ENCODE results near the gene C19orf25.
A peak's percentile ranks its signal among the peaks of the same experiment; 100 is the strongest.
"Not testable (repeated sequence)": the region's sequence is repeated elsewhere in the genome, so short reads cannot be mapped to it uniquely, and the experiment has no call there.

The C19orf25 gene

GRCh38 chr19:1512671-1513498, 33.9 kb upstream of the C19orf25 start, which contains the start of gene ADAMTSL5:
Gene ADAMTSL5 (minus strand): TSS chr19:1513019. CDS start chr19:1510943, 2,076 bp downstream.
- FAIRE-seq (peak; percentile 83), DNase-seq (ENCODE audit: insufficient read length, low spot score) (peak; percentile 74)

- no peak for DNase-seq (ENCODE audit: insufficient read length, low spot score)
- FAIRE-seq, result no peak
Measured at GRCh38 chr19:1511318-1512317, 32.6 kb upstream of the C19orf25 start.

GRCh38 chr19:1510807-1511206, 31.8 kb upstream of the C19orf25 start:
- FAIRE-seq, result no peak
- no peak for DNase-seq (ENCODE audit: insufficient read length, low spot score)

GRCh38 chr19:1510442-1510806, 31.4 kb upstream of the C19orf25 start:
- no peak for DNase-seq (ENCODE audit: insufficient read length, low spot score)
- no peak for FAIRE-seq

- DNase-seq (ENCODE audit: insufficient read length, low spot score) (no peak), FAIRE-seq (no peak)
Measured at GRCh38 chr19:1509602-1510441, 30.8 kb upstream of the C19orf25 start.

- no peak for DNase-seq (ENCODE audit: insufficient read length, low spot score)
- no peak for FAIRE-seq
Measured at GRCh38 chr19:1508507-1508856, 29.5 kb upstream of the C19orf25 start.

- peak; percentile 94 for FAIRE-seq
- peak; percentile 96 for DNase-seq (ENCODE audit: insufficient read length, low spot score)
Measured at GRCh38 chr19:1507763-1508506, 28.9 kb upstream of the C19orf25 start.

GRCh38 chr19:1507192-1507660, 28.2 kb upstream of the C19orf25 start:
- DNase-seq (ENCODE audit: insufficient read length, low spot score) (no peak), FAIRE-seq (no peak)

GRCh38 chr19:1505991-1506881, 27.2 kb upstream of the C19orf25 start:
- no peak for DNase-seq (ENCODE audit: insufficient read length, low spot score)
- FAIRE-seq, result no peak

- no peak for FAIRE-seq
- no peak for DNase-seq (ENCODE audit: insufficient read length, low spot score)
Measured at GRCh38 chr19:1505012-1505411, 26.0 kb upstream of the C19orf25 start.

- DNase-seq (ENCODE audit: insufficient read length, low spot score), result no peak
- no peak for FAIRE-seq
Measured at GRCh38 chr19:1503925-1504773, 25.1 kb upstream of the C19orf25 start.

GRCh38 chr19:1503089-1503924, 24.3 kb upstream of the C19orf25 start:
- DNase-seq (ENCODE audit: insufficient read length, low spot score) (no peak), FAIRE-seq (no peak)

GRCh38 chr19:1502433-1503088, 23.5 kb upstream of the C19orf25 start:
- DNase-seq (ENCODE audit: insufficient read length, low spot score) (no peak), FAIRE-seq (no peak)

- no peak for FAIRE-seq
- no peak for DNase-seq (ENCODE audit: insufficient read length, low spot score)
Measured at GRCh38 chr19:1501200-1501595, 22.2 kb upstream of the C19orf25 start.

GRCh38 chr19:1499231-1499630, 20.2 kb upstream of the C19orf25 start:
- not testable (repeated sequence) for DNase-seq (ENCODE audit: insufficient read length, low spot score)

GRCh38 chr19:1497578-1498235, 18.7 kb upstream of the C19orf25 start:
- no peak for FAIRE-seq
- DNase-seq (ENCODE audit: insufficient read length, low spot score), result no peak

More at GRCh38 chr19:1499231-1499630, 20.2 kb upstream of the C19orf25 start:
- FAIRE-seq, result not testable (repeated sequence)
